IgD-negative memory B cell (primary cell): ENCODE data around the gene APOM. TPM values are rescaled to one million over a fixed set of nuclear protein-coding genes. Genes with fewer than 3 reads are reported as not detected.

Experiments used
- H3K27ac Mint-ChIP-seq, 3 donors: one replicate each; pipeline ENCODE4 v1.8.0; 2020 to 2022; ENCODE audit warnings: mild to moderate bottlenecking in 3 of 3, mixed read lengths in 3 of 3, moderate library complexity in 1 of 3
- H3K27me3 Mint-ChIP-seq: one replicate; pipeline ENCODE4 v1.8.0; 2021; ENCODE audit warnings: mixed read lengths
- H3K36me3 Mint-ChIP-seq: one replicate; pipeline ENCODE4 v1.8.0; 2020; ENCODE audit warnings: mild to moderate bottlenecking, mixed read lengths
- H3K4me1 Mint-ChIP-seq, 3 donors: one replicate each; pipeline ENCODE4 v1.8.0; 2020 to 2022; ENCODE audit warnings: mixed read lengths in 3 of 3, mild to moderate bottlenecking in 1 of 3
- H3K4me3 Mint-ChIP-seq, 4 donors: one replicate each; pipeline ENCODE4 v1.8.0; 2020 to 2022; ENCODE audit warnings: mild to moderate bottlenecking in 4 of 4, mixed read lengths in 4 of 4, moderate library complexity in 3 of 4
- H3K9me3 Mint-ChIP-seq, 3 donors: one replicate each; pipeline ENCODE4 v1.8.0; 2020 to 2021; ENCODE audit warnings: mixed read lengths in 3 of 3, mild to moderate bottlenecking in 1 of 3
- polyA plus RNA-seq: library from polyadenylated mRNA; unstranded; fragments of 300-500 nt; fragmentation: Illumina TruSeq; gene quantifications from one replicate; pipeline ENCODE4 v1.2.3, GENCODE V29; 2021

The APOM gene
- polyA plus RNA-seq, 1 donor from 2014 or later: 8.5 TPM

GRCh38 chr6:31659649-31660380 lies 4.1 kb downstream of the APOM start:
- no peaks in the 10 kb centered on the region for H3K9me3 Mint-ChIP-seq
- H3K4me1 Mint-ChIP-seq: peaks cover 33 to 58% (median 49%) of the 10 kb centered on the region in 3 donors
- H3K36me3 Mint-ChIP-seq: peaks cover 6% of the 10 kb centered on the region
- peak overlapping the region; percentile 92 to 98 (median 94) for H3K4me3 Mint-ChIP-seq
- H3K27ac Mint-ChIP-seq: peak overlapping the region; percentile 74 to 90 (median 84)
- peaks cover under 1% of the 10 kb centered on the region for H3K27me3 Mint-ChIP-seq

GRCh38 chr6:31660381-31661261 lies 4.9 kb downstream of the APOM start, which contains the start of gene C6orf47:
C6orf47 (minus strand) TSS chr6:31660778; CDS start chr6:31659947, 831 bp downstream.
- peaks cover 6% of the 10 kb centered on the region for H3K36me3 Mint-ChIP-seq

GRCh38 chr6:31661262-31662123 lies 5.8 kb downstream of the APOM start:
- peaks cover 3% of the 10 kb centered on the region for H3K36me3 Mint-ChIP-seq
- H3K9me3 Mint-ChIP-seq: no peaks in the 10 kb centered on the region

More at GRCh38 chr6:31660381-31661261, 4.9 kb downstream of the APOM start, which contains the start of gene C6orf47:
- no peaks in the 10 kb centered on the region for H3K9me3 Mint-ChIP-seq
- peak within 1 kb of the TSS; percentile 74 to 90 (median 84) for H3K27ac Mint-ChIP-seq
- peaks cover 35 to 57% (median 49%) of the 10 kb centered on the region in 3 donors for H3K4me1 Mint-ChIP-seq
- H3K4me3 Mint-ChIP-seq: peak within 1 kb of the TSS; percentile 92 to 98 (median 94)
- H3K27me3 Mint-ChIP-seq: peaks cover 1% of the 10 kb centered on the region

GRCh38 chr6:31662124-31662723 lies 6.5 kb downstream of the APOM start:
- Mint-ChIP-seq H3K9me3 (no peaks in the 10 kb centered on the region), H3K27ac (peak overlapping the region in 2 of 3 donors; percentile 80 to 84), H3K27me3 (peaks cover 1% of the 10 kb centered on the region), H3K4me1 (peaks cover 35 to 63% (median 54%) of the 10 kb centered on the region in 3 donors), H3K4me3 (peak overlapping the region in 3 of 4 donors; percentile 70 to 98 (median 93)), H3K36me3 (peaks cover 3% of the 10 kb centered on the region)

More at GRCh38 chr6:31661262-31662123, 5.8 kb downstream of the APOM start:
- peak overlapping the region; percentile 73 to 84 (median 74) for H3K27ac Mint-ChIP-seq
- H3K4me1 Mint-ChIP-seq: peaks cover 35 to 58% (median 52%) of the 10 kb centered on the region in 3 donors
- peak overlapping the region; percentile 92 to 98 (median 94) for H3K4me3 Mint-ChIP-seq
- H3K27me3 Mint-ChIP-seq: peaks cover 1% of the 10 kb centered on the region

- Mint-ChIP-seq H3K4me3 (peak overlapping the region; percentile 68 to 95 (median 92)), H3K27ac (peak overlapping the region; percentile 92 to 99 (median 98)), H3K4me1 (peaks cover 30 to 62% (median 47%) of the 10 kb centered on the region in 3 donors), H3K27me3 (peaks cover 1% of the 10 kb centered on the region), H3K9me3 (no peaks in the 10 kb centered on the region), H3K36me3 (peaks cover 2% of the 10 kb centered on the region)
Measured at GRCh38 chr6:31663126-31663960, 7.6 kb downstream of the APOM start.

- H3K27me3 Mint-ChIP-seq: peaks cover 1% of the 10 kb centered on the region
- H3K36me3 Mint-ChIP-seq: peaks cover 2% of the 10 kb centered on the region
Measured at GRCh38 chr6:31663961-31664789, 8.5 kb downstream of the APOM start.

GRCh38 chr6:31664790-31665500 lies 9.3 kb downstream of the APOM start, which contains the start of gene GPANK1:
GPANK1 (minus strand) TSS chr6:31664997; CDS start chr6:31664478, 519 bp downstream.
- peak within 1 kb of the TSS; percentile 92 to 98 (median 94) for H3K4me3 Mint-ChIP-seq
- H3K27ac Mint-ChIP-seq: peak within 1 kb of the TSS; percentile 92 to 99 (median 98)
- no peaks in the 10 kb centered on the region for H3K9me3 Mint-ChIP-seq
- peaks cover 24 to 51% (median 34%) of the 10 kb centered on the region in 3 donors for H3K4me1 Mint-ChIP-seq
- peaks cover 1% of the 10 kb centered on the region for H3K27me3 Mint-ChIP-seq
- no peaks in the 10 kb centered on the region for H3K36me3 Mint-ChIP-seq

More at GRCh38 chr6:31663961-31664789, 8.5 kb downstream of the APOM start:
- H3K27ac Mint-ChIP-seq: peak overlapping the region; percentile 92 to 99 (median 98)
- peak overlapping the region; percentile 92 to 98 (median 94) for H3K4me3 Mint-ChIP-seq
- peaks cover 28 to 58% (median 41%) of the 10 kb centered on the region in 3 donors for H3K4me1 Mint-ChIP-seq
- H3K9me3 Mint-ChIP-seq: no peaks in the 10 kb centered on the region

- peaks cover 1% of the 10 kb centered on the region for H3K27me3 Mint-ChIP-seq
- H3K36me3 Mint-ChIP-seq: no peaks in the 10 kb centered on the region
- peaks cover 21 to 50% (median 33%) of the 10 kb centered on the region in 3 donors for H3K4me1 Mint-ChIP-seq
Measured at GRCh38 chr6:31665501-31666336, 10.0 kb downstream of the APOM start, which contains the start of gene CSNK2B. CSNK2B (plus strand) TSS chr6:31666080; CDS start chr6:31666832, 752 bp downstream.

GRCh38 chr6:31666337-31666965 lies 10.8 kb downstream of the APOM start:
- peak overlapping the region; percentile 92 to 99 (median 98) for H3K27ac Mint-ChIP-seq
- H3K36me3 Mint-ChIP-seq: no peaks in the 10 kb centered on the region
- H3K4me1 Mint-ChIP-seq: peaks cover 21 to 45% (median 28%) of the 10 kb centered on the region in 3 donors
- H3K9me3 Mint-ChIP-seq: no peaks in the 10 kb centered on the region
- H3K4me3 Mint-ChIP-seq: peak overlapping the region; percentile 92 to 98 (median 94)
- H3K27me3 Mint-ChIP-seq: peaks cover 1% of the 10 kb centered on the region

More at GRCh38 chr6:31665501-31666336, 10.0 kb downstream of the APOM start, which contains the start of gene CSNK2B:
- H3K27ac Mint-ChIP-seq: peak within 1 kb of the TSS; percentile 92 to 99 (median 98)
- H3K9me3 Mint-ChIP-seq: no peaks in the 10 kb centered on the region
- peak within 1 kb of the TSS; percentile 92 to 98 (median 94) for H3K4me3 Mint-ChIP-seq

GRCh38 chr6:31669676-31670075 lies 14.0 kb downstream of the APOM start, which contains the start of gene LY6G5B:
LY6G5B (plus strand) TSS chr6:31669976; CDS start chr6:31670951, 975 bp downstream.
- peaks cover 13 to 24% (median 14%) of the 10 kb centered on the region in 3 donors for H3K4me1 Mint-ChIP-seq
- no peaks in the 10 kb centered on the region for H3K36me3 Mint-ChIP-seq
- H3K4me3 Mint-ChIP-seq: peak within 1 kb of the TSS in 1 of 4 donors; percentile 43
- peaks cover 1% of the 10 kb centered on the region for H3K27me3 Mint-ChIP-seq
- no peaks in the 10 kb centered on the region for H3K9me3 Mint-ChIP-seq
- H3K27ac Mint-ChIP-seq: peak within 1 kb of the TSS in 2 of 3 donors; percentile 26 to 45
